Adipocyte (in vitro differentiated cells): Measurements from ENCODE around the gene KCNJ5.
A peak's percentile ranks its signal among the peaks of the same experiment; 100 is the strongest.

Experiments used
- DNase-seq: peaks from one replicate; pipeline ENCODE4 v3.0.0-alpha.2; 2015; ENCODE audit warnings: low read depth
- H3K27me3 ChIP-seq: replicated peaks from 2 replicates; pipeline ENCODE4 v1.7.0; 2013; ENCODE audit warnings: mild to moderate bottlenecking, low read length, moderate library complexity; ENCODE audit not compliant: control insufficient read depth, insufficient read depth
- H3K36me3 ChIP-seq: 2 replicates; pipeline ENCODE4 v1.7.0; 2013; ENCODE audit warnings: low read length, mild to moderate bottlenecking, moderate library complexity; ENCODE audit not compliant: control insufficient read depth, insufficient read depth, severe bottlenecking
- H3K4me1 ChIP-seq: 2 replicates; pipeline ENCODE4 v1.7.0; 2013; ENCODE audit warnings: mild to moderate bottlenecking, low read length, moderate library complexity; ENCODE audit not compliant: control insufficient read depth, insufficient read depth
- H3K4me3 ChIP-seq: 2 replicates; pipeline ENCODE4 v1.7.0; 2013; ENCODE audit warnings: mild to moderate bottlenecking, low read length, moderate library complexity
- H3K9ac ChIP-seq: 2 replicates; pipeline ENCODE4 v1.7.0; 2013; ENCODE audit warnings: mild to moderate bottlenecking, low read length, moderate library complexity
- H3K9me3 ChIP-seq: 2 replicates; pipeline ENCODE4 v1.7.0; 2013; ENCODE audit warnings: mild to moderate bottlenecking, low read length, moderate library complexity; ENCODE audit not compliant: control insufficient read depth

KCNJ5 gene

GRCh38 chr11:128890543-128891368, at the start of gene KCNJ5:
Gene KCNJ5, plus strand, starts transcription at chr11:128891356. Its CDS starts 19,918 bp downstream, at chr11:128911274.
- Histone ChIP-seq H3K27me3 (peaks cover 30% of the 10 kb centered on the region), H3K4me3 (peak within 1 kb of the TSS; percentile 75), H3K9me3 (no peaks in the 10 kb centered on the region), H3K4me1 (no peaks in the 10 kb centered on the region), H3K36me3 (no peaks in the 10 kb centered on the region), H3K9ac (no peak within 1 kb of the TSS)
- peak; percentile 68 for DNase-seq

GRCh38 chr11:128841461-128842072, 49.6 kb upstream of the KCNJ5 start:
- DNase-seq, result no peak
- peaks cover 5% of the 10 kb centered on the region for H3K9me3 ChIP-seq
- no peak overlapping the region for H3K4me3 ChIP-seq
- no peaks in the 10 kb centered on the region for H3K36me3 ChIP-seq
- H3K9ac ChIP-seq, result no peak overlapping the region
- H3K4me1 ChIP-seq, result no peaks in the 10 kb centered on the region
- peaks cover 61% of the 10 kb centered on the region for H3K27me3 ChIP-seq

- peaks cover 59% of the 10 kb centered on the region for H3K27me3 ChIP-seq
- H3K36me3 ChIP-seq, result no peaks in the 10 kb centered on the region
- H3K9me3 ChIP-seq, result peaks cover 5% of the 10 kb centered on the region
- no peak for DNase-seq
- no peak overlapping the region for H3K4me3 ChIP-seq
- H3K9ac ChIP-seq, result no peak overlapping the region
- no peaks in the 10 kb centered on the region for H3K4me1 ChIP-seq
These were observed 47.9 kb upstream of the KCNJ5 start for GRCh38 chr11:128843198-128843785.

- H3K36me3 ChIP-seq, result no peaks in the 10 kb centered on the region
- H3K4me3 ChIP-seq, result no peak overlapping the region
- H3K27me3 ChIP-seq, result peaks cover 49% of the 10 kb centered on the region
- no peak for DNase-seq
- no peak overlapping the region for H3K9ac ChIP-seq
- H3K4me1 ChIP-seq, result no peaks in the 10 kb centered on the region
- peaks cover 5% of the 10 kb centered on the region for H3K9me3 ChIP-seq
These were observed 45.8 kb upstream of the KCNJ5 start for GRCh38 chr11:128845334-128845780.

GRCh38 chr11:128846985-128847384, 44.2 kb upstream of the KCNJ5 start:
- H3K9ac ChIP-seq, result no peak overlapping the region
- H3K4me1 ChIP-seq, result no peaks in the 10 kb centered on the region
- no peaks in the 10 kb centered on the region for H3K36me3 ChIP-seq
- no peak for DNase-seq
- H3K4me3 ChIP-seq, result no peak overlapping the region
- peaks cover 44% of the 10 kb centered on the region for H3K27me3 ChIP-seq
- peaks cover 5% of the 10 kb centered on the region for H3K9me3 ChIP-seq

GRCh38 chr11:128848815-128849455, 42.2 kb upstream of the KCNJ5 start:
- Histone ChIP-seq H3K9me3 (no peaks in the 10 kb centered on the region), H3K36me3 (no peaks in the 10 kb centered on the region), H3K27me3 (peaks cover 36% of the 10 kb centered on the region), H3K4me3 (no peak overlapping the region), H3K9ac (no peak overlapping the region), H3K4me1 (no peaks in the 10 kb centered on the region)
- DNase-seq, result peak; percentile 15

GRCh38 chr11:128852327-128853023, 38.7 kb upstream of the KCNJ5 start:
- peaks cover 37% of the 10 kb centered on the region for H3K27me3 ChIP-seq
- H3K4me1 ChIP-seq, result no peaks in the 10 kb centered on the region
- no peak for DNase-seq
- no peak overlapping the region for H3K9ac ChIP-seq
- no peak overlapping the region for H3K4me3 ChIP-seq
- no peaks in the 10 kb centered on the region for H3K36me3 ChIP-seq
- no peaks in the 10 kb centered on the region for H3K9me3 ChIP-seq

- no peak overlapping the region for H3K4me3 ChIP-seq
- no peaks in the 10 kb centered on the region for H3K9me3 ChIP-seq
These were observed 37.6 kb upstream of the KCNJ5 start for GRCh38 chr11:128853559-128853958.

GRCh38 chr11:128854841-128855240, 36.3 kb upstream of the KCNJ5 start:
- no peak overlapping the region for H3K4me3 ChIP-seq
- H3K4me1 ChIP-seq, result no peaks in the 10 kb centered on the region
- H3K36me3 ChIP-seq, result no peaks in the 10 kb centered on the region
- peaks cover 50% of the 10 kb centered on the region for H3K27me3 ChIP-seq
- DNase-seq, result no peak
- H3K9me3 ChIP-seq, result no peaks in the 10 kb centered on the region
- H3K9ac ChIP-seq, result no peak overlapping the region

More at GRCh38 chr11:128853559-128853958, 37.6 kb upstream of the KCNJ5 start:
- Histone ChIP-seq H3K27me3 (peaks cover 41% of the 10 kb centered on the region), H3K9ac (no peak overlapping the region), H3K4me1 (no peaks in the 10 kb centered on the region), H3K36me3 (no peaks in the 10 kb centered on the region)
- no peak for DNase-seq

GRCh38 chr11:128856241-128856640, 34.9 kb upstream of the KCNJ5 start:
- Histone ChIP-seq H3K36me3 (no peaks in the 10 kb centered on the region), H3K9me3 (no peaks in the 10 kb centered on the region), H3K4me1 (no peaks in the 10 kb centered on the region), H3K27me3 (peaks cover 55% of the 10 kb centered on the region), H3K4me3 (no peak overlapping the region), H3K9ac (no peak overlapping the region)
- DNase-seq, result no peak
